LHCN-M2 (cell line): ENCODE measurements around the gene CBLC. TPM values are rescaled to one million over a fixed set of nuclear protein-coding genes. Genes with fewer than 3 reads are reported as not detected.
"Not testable (repeated sequence)": the region's sequence is repeated elsewhere in the genome, so short reads cannot be mapped to it uniquely, and the experiment has no call there.

Experiments
- DNase-seq: peaks from one replicate; pipeline ENCODE4 v3.0.0-alpha.2; 2012; ENCODE audit warnings: low read depth
- total RNA-seq: library from RNA; depleted of rRNA; stranded (reverse); fragments of >200 nt; gene quantifications from 2 replicates; pipeline ENCODE4 v1.2.3, GENCODE V29; 2014

The CBLC gene
- total RNA-seq, 1 experiment from 2014 or later = not detected

DNA sequence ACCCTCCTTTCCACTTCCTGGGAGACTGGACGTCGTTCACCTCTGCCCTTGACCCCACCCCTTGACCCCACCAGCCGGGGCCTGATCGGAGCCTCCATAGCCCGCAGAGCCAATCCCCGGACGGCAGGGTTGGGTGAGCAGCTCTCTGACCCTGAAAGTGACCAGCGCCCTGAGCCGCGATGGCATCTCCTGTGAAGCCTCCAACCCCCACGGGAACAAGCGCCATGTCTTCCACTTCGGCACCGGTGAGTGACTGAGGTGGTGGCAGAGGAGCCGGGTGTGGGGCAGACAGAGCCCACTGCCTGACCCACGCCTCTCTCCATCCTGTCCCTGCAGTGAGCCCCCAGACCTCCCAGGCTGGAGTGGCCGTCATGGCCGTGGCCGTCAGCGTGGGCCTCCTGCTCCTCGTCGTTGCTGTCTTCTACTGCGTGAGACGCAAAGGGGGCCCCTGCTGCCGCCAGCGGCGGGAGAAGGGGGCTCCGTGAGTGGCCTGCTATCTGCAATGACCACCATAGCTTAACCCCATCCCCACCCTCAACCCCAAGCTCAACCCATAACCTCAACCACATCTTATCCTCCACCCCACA lies 41.6 kb downstream of the CBLC start:
- no peak for DNase-seq

DNA sequence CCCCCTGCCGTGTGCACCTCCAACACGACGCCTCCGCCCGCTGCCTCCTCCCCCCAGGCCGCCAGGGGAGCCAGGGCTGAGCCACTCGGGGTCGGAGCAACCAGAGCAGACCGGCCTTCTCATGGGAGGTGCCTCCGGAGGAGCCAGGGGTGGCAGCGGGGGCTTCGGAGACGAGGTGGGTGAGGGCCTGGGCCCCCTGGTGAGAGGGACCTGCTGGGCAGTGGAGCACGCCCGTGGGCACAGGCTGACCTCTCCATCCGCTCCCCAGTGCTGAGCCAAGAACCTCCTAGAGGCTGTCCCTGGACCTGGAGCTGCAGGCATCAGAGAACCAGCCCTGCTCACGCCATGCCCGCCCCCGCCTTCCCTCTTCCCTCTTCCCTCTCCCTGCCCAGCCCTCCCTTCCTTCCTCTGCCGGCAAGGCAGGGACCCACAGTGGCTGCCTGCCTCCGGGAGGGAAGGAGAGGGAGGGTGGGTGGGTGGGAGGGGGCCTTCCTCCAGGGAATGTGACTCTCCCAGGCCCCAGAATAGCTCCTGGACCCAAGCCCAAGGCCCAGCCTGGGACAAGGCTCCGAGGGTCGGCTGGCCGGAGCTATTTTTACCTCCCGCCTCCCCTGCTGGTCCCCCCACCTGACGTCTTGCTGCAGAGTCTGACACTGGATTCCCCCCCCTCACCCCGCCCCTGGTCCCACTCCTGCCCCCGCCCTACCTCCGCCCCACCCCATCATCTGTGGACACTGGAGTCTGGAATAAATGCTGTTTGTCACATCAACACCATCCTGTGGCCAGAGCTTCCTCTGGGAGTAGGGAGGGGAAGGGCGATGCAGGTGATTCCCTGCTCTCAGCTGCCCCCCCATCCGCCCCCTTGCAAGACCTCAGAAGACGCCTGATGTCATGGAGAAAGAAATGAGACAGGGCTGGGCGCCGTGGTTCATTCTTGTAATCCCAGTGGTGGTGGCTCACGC lies 43.2 kb downstream of the CBLC start:
- DNase-seq = no peak

- no peak for DNase-seq
Measured at GRCh38 chr19:44822177-44822576, 44.5 kb downstream of the CBLC start.

DNA sequence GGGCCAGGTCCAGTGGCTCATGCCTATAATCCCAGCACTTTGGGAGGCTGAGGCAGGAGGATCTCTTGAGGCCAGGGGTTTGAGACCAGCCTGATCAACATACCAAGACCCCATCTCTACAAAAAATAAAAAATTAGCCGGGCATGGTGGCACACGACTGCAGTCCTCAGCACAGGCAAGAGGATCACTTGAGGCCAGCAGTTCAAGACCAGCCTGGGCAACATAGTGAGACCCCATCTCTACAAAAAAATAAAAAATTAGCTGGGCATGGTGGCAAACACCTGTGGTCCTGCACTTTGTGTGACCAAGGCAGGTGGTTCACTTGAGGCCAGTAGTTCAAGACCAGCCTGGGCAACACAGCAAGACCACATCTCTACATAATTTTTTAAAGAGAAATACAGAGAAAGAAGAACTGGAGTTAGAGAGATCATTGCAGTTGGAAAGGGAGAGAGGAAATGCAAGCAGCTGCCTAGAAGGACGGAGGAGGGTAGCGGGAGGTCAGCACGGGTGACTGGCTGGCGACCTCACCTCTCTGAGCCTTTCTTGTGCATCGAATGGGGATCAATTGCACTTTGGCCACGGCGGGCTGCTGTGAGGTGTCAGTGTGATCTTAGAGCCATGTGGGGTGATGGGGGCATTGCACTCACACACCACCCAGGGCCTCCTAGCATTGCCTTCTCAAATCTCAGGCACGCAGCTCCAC lies 45.1 kb downstream of the CBLC start:
- DNase-seq = no peak

DNA sequence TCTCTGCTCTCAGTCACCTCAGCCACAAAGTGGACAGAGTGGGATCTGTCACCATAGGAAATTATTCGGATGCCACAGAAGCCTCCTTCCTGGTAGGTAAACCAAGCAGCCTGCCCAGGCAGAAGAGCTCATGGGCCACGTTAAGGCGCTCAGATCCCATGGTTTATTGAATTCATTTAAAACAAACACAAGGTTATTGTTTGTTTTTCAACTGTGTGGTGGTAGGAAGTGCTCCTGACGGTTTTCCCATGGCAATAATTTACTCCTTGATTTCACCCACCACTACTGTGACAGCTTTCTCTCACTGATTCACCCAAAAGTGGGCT lies 45.6 kb downstream of the CBLC start:
- DNase-seq = no peak

GRCh38 chr19:44824761-44825160 lies 47.1 kb downstream of the CBLC start:
- DNase-seq = no peak

- DNase-seq = not testable (repeated sequence)
Measured at GRCh38 chr19:44832875-44833274, 55.2 kb downstream of the CBLC start.

DNA sequence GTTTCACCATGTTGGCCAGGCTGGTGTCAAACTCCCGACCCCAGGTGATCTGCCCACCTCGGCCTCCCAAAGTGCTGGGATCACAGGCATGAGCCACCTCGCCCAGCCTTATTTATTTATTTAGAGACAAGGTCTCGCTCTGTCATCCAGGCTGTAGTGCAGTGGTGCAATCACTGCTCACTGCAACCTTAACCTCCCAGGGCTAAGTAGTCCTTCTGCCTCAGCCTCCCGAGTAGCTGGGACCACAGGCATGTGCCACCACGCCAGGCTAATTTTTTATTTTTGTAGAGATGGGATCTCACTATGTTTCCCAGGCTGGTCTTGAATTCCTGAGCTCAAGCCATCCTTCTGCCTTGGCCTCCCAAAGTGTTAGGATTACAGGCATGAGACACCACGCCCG lies 56.7 kb downstream of the CBLC start:
- DNase-seq = not testable (repeated sequence)

DNA sequence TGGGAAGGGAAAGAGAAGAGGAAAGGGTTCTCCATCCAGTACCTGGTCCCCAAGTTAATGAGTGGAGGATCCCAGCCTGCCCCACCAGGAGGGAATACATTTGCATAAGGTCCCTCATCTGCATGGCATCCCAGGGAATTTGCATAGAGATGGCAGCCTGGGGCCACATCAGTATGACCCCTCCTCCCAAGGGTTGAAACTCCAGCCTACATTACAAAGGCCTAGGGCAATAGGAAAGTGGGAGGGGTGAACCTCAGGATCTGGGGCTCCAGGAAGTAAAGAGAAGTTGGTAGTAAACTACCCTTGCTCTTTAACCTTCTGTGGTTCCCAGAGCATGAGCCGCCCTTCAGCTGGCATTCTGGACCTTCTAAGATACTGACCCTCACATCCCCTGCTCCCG lies 61.6 kb downstream of the CBLC start:
- DNase-seq = no peak

DNA sequence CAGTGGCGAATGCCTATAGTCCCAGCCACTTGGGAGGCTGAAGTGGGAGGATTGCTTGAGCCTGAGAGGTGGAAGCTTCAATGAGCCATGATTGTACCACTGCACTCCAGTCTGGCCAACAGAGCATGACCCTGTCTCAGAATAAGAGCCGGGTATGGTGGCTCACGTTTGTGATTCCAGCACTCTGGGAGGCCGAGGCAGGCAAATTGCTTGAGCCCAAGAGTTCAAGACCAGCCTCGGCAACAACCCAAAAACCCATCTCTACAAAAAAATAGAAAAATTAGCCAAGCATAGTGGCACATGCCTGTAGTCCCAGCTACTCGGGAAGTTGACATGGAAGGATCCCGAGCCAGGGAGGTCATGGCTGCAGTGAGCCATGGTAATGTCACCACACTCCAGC lies 63.1 kb downstream of the CBLC start:
- no peak for DNase-seq

GRCh38 chr19:44841231-44841630 lies 63.5 kb downstream of the CBLC start:
- DNase-seq = no peak

DNA sequence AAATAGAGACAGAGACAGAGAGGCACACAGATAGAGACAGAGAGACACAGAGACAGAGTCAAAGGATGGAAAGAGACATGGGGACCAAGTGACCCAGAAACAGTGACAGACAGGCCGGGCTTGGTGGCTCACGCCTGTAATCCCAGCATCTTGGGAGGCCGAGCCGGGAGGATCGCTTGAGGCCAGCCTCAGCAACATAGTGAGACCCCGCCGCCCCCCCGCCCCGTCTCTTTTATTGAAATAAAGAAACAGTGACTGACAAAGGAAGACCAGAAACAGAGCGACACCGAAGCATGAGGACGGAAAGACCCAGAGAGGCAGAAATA lies 67.6 kb downstream of the CBLC start:
- no peak for DNase-seq

DNA sequence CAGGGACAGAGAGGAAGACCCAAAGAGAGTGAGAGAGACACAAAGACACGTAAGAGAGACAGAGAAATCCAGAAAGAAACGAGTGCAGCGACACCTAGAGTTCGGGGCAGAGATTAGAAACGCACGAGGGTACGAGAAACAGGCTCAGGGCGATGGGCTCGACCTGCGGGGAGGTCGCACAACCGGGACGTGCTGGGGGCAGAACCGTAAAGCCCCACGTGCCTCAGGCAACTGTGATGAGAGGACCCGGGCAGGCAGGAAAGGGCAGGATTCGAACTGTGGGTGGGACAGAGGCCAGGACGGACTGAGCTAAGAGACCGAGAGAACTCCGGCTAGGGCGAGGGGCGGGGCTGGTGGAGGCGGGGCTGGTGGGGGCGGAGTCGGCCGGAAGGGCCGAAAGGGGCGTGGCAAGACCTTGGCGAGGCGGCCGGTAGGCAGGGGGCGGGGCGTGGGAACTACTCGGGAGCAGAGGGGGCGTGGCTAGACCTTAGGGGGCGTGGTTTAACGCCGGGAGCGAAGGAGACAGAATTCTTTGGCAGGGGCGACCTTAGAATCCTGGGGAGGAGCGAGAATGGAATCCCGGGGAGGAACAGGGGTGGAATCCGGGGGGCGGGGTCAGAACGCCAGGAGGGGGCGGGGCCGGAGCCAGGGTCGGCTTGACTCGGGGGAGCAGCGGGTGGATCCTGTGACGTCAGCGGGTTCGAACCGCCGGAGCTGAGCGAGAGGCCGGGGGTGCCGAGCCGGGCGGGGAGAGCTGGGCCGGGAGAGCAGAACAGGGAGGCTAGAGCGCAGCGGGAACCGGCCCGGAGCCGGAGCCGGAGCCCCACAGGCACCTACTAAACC lies 68.1 kb downstream of the CBLC start, which contains the start of gene NECTIN2:
Gene NECTIN2 (plus strand): TSS at position 686 of the 843 bp plus-strand sequence. CDS start 229 bp downstream, outside the sequence.
- DNase-seq = peak; percentile 95

DNA sequence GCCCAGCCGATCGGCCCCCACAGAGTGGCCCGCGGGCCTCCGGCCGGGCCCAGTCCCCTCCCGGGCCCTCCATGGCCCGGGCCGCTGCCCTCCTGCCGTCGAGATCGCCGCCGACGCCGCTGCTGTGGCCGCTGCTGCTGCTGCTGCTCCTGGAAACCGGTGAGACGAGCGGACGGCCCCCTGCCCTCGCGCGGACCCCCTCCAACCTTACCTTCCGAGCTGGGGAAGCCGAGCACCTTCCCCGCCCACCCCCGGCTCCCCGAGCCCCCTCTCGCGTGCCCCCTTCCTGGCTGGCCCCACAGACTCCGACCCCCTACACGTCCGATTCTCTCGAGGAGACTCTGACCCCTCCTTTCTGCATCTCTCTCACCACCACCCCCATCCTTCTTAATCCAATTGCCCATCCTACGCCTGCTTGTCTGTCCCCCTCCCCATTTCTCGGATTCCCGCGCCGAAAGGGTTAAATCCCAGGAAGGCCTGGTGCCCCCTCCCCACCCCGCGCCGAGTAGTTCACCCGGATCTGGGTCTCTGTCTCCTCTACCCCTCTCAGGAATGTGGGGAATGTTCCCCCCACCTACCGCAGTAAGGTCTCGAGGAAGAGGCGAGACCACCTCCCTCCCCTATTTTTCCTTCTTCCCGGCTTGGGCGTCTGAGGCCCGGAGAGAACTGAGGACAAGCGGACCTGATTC lies 68.9 kb downstream of the CBLC start:
- no peak for DNase-seq

DNA sequence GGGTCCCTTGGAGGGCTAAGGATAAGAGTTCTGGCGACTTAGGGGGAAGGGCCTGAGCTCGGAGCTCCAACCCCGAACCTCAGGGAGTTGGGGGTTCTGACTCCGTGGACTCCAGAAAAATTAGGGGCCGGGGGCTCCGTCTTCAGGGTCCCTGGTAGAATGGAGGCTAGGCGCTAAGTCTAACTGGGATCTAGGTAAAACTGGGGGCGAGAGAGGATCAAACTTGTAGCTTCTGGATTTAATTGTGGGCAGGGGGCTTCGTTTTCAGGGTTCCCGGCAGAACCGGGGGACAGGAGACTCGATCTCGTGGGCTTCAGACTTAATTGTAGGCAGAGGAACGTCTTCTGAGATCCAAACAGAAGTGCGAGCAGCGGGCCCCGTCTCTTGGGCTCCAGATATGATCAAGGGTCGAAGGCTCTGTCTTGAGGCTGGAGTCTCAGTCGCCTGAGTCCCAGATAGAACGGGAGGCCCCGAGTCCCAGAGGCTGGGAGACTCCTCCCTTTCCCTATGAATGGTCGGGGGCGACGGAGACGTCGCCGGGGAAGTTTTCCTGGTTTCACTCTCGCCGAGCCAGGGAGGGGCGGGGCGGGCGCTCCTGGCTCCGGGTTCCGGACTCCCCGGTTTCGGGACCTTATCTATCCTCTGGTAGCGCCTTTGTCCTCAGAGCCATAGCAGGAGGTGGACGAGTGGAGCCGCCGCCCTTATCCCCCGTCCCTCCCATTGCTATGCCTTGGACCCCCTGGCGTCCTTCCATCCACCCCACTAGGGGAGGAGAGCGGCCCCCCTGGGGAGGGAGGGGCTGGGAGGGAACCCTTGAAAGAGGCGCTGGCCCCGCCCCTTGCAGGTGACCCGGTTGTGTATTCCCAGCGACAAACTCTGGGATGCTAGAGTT lies 69.7 kb downstream of the CBLC start:
- peak; percentile 31 for DNase-seq

DNA sequence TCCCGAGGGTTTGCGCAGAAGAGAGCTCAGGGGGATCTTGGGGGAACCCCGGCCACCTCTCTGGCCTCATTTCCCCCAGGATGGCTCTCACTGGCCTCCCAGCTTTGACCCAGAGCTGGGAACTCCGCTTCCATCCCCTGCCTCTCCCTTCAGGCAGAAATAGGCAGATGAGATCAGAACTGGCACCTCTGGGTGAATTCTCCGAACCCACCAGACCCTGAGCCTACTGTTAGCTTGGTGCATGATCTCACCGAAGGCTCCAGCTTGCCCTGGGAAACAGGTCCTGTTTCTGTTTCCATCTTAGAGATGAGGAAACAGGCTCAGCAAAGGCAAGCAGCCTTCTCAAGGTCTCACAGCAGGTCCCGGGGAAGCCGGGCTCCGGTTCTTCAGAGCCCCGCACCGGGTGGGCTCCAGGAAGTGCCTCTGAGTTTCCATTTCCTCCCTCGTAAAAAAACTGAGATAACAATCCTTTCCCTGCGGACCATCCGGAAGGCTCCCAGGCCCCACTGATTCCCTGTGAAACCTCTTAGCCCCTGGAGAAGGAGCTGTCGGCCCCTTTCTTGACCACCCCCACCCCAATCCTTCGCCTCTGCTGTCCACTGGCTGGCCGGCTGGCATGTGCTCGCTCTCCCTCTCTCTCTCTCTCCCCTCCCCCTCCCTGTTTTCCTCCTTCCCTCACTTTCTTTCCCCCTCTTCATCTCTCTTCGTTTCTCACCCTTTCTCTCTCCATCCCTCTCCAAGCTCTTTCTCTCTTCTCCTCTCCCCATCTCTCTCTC lies 70.5 kb downstream of the CBLC start:
- DNase-seq = no peak

- DNase-seq = no peak
Measured at GRCh38 chr19:44848812-44849447, 71.2 kb downstream of the CBLC start.
